G401.6 (cell line): ENCODE measurements around the gene PDE5A.

Experiments used
- FAIRE-seq: peaks from 2 replicates; lab custom pipeline; 2012; peaks lifted over from hg19 to GRCh38; lab: Jason Lieb, UNC

The PDE5A gene

GRCh38 chr4:119581190-119581873 lies 47.3 kb downstream of the PDE5A start:
- no peak for FAIRE-seq

- FAIRE-seq: no peak
These were observed 48.3 kb downstream of the PDE5A start for GRCh38 chr4:119580293-119580692.

DNA sequence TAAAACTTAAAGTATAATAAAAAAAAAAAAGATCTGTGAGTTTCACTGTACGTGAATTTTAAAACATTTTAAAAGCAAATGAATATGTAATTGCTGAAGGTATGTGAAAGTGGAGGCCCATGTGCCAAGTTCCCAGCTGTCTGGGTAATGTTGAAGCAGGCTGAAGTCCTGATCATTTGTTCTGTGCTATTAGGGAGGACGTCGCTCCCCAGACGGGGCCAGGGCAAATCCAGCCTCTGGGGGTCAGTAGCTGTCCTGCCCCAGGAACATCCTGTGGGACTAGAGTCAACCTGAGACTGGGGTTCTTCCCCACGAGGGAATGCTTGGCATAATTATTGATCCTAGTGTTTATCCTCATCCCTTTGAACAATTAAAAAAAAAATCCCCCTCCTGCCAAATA lies 48.8 kb downstream of the PDE5A start:
- FAIRE-seq: no peak

GRCh38 chr4:119570401-119570800 lies 58.2 kb downstream of the PDE5A start:
- no peak for FAIRE-seq

DNA sequence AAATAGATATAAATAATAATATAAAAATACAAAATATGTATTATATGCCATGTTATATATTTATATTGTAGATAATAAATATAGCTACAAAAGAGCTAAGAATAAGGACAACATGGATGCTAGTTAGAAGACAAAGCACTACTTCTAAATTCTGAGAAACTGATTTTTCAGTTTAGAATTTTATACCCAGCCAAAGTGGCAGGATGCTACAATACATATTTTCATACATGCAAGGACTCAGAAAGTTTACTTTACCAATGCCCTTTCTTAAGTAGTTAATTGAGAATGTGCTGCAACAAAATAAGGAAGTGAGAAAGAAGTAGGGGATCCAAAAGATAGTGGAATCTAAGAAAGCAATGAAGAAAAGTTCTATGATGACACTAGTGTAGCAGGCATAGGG lies 64.5 kb downstream of the PDE5A start:
- no peak for FAIRE-seq

GRCh38 chr4:119559044-119559647 lies 69.5 kb downstream of the PDE5A start:
- peak; percentile 92 for FAIRE-seq

DNA sequence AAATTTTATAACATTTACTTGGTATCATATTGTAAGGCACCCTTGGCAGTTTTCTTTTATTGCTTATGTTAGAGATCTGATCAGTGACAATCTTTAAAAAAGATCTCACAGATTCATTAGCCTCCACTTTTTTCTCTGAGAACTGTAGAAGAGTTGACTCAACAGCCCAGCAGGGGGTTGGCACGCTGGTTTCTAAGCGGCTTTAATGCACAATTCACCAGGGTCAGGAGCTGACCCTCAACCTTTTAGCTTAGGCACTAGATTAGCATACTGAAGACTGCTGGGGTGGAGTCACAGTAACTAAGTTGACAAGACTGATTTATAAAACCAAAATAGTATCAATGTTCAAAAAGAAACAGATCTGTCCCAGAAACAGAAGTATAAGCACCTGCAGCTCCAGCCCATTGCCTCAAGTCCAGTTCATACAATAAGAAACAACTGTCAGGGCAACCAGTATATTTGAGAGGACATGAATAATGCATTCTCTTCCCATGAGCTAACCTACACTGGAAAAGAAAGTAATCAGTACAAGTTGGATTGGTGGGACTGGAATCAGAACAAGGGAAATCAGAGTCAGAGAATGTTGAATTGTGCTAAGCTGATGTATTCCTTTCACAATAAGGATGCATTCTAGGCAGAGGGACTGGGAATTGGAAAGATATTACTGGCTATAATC lies 77.6 kb downstream of the PDE5A start:
- no peak for FAIRE-seq

DNA sequence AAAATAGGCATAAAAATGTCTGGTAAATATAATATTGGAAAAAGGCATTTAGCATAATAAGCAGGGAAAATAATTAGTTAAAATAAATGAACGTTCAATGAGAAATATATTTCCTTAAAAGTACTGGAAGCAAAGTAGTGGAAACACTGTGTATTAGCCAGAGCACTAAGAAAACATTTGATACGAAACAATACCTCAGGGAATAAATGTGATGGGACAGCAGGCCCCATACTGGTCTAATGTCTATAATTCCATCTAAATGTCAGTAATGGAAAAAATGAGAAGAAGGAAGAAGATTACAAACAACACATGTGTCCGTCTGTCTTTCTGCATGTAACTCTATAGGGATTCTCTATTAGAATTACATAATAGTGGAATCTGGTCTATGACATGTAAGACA lies 79.0 kb downstream of the PDE5A start:
- FAIRE-seq: no peak

DNA sequence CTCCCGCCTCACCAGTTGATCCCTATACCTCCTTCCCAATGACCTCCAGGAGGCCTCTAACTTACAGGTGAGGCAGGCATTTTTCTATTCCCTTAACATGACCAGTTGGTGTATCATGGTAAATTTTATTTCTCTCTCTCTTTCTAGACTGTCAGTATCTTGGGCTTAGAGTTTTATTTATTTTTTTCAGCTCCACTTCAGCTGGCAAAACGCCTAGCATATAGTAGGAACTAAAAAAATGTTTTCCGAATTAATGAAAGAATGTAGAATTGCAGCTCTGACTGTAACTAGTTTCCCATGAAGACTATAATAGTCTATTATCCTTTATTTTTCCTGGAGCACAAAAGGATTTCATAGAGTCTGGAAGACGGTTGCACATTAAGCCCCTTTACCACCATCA lies 84.8 kb downstream of the PDE5A start:
- FAIRE-seq: no peak

DNA sequence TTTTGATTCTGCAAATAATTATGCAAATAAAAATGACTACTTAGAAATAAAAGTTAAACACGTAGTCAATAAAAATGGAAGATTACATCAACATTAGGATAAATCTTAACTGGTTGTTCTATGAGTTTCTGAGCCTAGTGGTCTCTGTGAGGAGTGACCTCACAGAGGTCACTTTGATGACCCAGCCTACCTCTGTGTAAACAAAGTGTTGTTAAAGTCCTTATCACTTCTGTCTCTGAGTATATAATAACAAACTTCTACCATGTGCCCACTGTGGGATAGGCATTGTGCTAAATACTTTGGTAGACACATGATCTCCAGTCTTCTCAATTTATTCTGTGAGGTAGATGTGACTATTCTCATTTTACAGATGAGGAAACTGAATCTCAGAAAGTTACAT lies 85.4 kb downstream of the PDE5A start:
- no peak for FAIRE-seq

DNA sequence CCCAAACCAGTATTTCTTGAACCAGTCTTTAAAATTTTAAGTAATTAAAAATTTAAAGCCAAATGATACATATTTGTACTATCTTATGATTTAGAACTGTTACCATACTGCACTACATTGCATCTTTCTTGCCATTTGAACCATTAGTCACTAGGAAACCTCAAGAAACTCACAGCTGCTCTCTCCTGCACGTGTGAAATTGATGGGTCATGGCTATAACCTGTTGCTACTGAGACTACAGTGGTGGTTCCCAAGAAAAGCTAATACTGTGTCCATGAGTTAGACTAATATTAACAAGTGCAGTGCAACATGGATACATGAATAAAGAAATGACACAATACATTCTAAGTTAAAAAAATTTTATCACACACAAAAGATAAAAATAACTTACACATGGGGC lies 88.4 kb downstream of the PDE5A start:
- FAIRE-seq: no peak

DNA sequence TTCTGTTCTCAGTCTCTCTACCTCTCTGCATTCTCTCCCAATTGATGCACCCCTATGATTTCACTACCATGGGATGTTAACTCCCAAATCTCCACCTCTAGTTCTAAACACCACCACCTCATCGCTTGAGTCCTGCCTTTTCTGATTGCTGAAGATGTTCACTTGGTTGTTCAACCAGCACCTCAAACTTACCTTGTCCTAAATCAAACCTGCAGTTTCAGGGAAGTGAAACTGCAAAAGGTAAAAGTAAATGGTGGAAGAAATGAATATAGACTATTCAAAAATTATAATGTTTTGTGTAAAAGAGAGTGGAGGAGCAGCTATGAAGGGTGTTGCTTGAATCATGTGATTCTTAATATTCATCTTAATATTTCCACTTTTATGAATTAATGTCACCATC lies 91.0 kb downstream of the PDE5A start:
- FAIRE-seq: no peak

- no peak for FAIRE-seq
These were observed 91.8 kb downstream of the PDE5A start for GRCh38 chr4:119536572-119537528.

DNA sequence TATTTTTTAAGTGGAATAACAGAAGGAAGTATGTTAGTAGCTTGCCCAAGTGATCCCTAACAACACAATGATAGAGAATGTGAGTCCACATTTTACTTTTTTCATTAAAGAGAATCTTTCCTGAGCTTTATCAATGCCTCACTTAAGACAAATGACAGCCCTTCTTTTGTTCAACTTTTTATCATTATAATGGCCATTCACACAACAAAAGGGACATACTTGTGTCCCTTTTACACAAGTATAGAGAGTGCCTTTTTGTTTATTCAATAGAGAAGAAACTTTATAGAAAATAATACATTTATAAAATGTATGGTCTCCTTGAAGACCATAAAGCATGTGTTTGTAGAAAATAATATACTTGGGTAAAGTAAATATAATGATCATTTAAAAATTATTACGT lies 96.3 kb downstream of the PDE5A start:
- no peak for FAIRE-seq

GRCh38 chr4:119529788-119530187 lies 98.8 kb downstream of the PDE5A start:
- FAIRE-seq: no peak

DNA sequence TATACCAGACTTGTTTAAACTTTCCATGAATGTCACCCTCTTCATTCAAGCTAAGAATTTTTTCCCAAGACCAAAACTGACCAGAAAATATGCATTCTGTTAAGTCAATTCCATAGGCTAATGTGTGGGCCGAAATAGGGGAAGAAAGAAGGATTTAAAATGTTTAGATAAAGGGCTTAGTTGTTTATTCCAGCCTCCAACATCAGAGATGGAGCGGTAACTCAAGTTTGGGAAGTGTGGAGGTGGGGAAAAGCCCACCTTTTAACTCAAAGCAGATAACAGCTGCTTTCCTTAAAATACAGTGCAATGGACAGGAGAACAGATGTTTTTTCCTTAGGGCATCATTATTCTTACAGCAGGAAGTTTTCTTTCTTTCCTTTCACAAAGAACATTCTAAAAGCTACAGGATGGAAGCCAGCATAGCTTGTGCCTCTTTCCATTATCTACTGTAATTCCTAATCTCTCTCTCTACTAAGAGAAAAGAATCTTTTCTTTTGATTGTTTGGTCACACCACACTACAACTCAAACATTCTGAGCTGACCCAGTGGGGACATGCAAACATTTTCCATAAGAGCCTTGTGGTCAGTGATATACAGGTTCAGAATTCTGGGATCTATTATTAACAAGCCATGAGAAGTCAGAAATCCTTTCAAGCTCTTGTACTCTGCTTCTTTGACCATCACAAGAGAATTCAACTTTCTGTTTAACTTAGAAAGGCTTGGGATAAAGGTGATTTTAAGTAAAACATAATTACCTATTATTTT lies 101.6 kb downstream of the PDE5A start:
- FAIRE-seq: no peak

- FAIRE-seq: no peak
These were observed 102.6 kb downstream of the PDE5A start for GRCh38 chr4:119525771-119526712.

- no peak for FAIRE-seq
These were observed 103.4 kb downstream of the PDE5A start for GRCh38 chr4:119525005-119525749.

GRCh38 chr4:119523399-119523798 lies 105.2 kb downstream of the PDE5A start:
- FAIRE-seq: no peak

GRCh38 chr4:119521268-119521667 lies 107.3 kb downstream of the PDE5A start:
- FAIRE-seq: no peak
